Measurements from ENCODE around the gene HECTD4.
"Not testable (repeated sequence)": the region's sequence is repeated elsewhere in the genome, so short reads cannot be mapped to it uniquely, and the experiment has no call there.

HECTD4 gene

DNA sequence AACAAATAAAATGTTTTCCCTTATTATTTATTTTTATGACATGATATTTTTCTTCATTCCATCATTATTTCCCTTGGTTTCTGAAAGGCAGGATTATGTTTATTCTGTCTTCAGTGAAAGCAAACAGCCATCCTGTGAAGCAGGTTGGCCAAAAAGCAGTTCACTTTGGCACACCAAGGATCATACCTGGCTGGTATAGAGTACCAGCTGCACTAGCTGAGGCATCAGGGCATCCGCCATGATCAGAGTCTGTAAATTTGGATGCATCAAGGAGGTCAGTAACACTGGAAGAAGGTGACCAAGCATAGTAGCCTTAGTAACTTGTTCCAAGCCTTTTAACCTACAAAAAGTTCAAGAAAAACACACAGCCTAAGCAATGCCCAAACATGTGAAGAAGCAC lies 123.3 kb downstream of the HECTD4 start:
- no peak overlapping the region for H3K9ac ChIP-seq
- TF ChIP-seq, protein P1, sequence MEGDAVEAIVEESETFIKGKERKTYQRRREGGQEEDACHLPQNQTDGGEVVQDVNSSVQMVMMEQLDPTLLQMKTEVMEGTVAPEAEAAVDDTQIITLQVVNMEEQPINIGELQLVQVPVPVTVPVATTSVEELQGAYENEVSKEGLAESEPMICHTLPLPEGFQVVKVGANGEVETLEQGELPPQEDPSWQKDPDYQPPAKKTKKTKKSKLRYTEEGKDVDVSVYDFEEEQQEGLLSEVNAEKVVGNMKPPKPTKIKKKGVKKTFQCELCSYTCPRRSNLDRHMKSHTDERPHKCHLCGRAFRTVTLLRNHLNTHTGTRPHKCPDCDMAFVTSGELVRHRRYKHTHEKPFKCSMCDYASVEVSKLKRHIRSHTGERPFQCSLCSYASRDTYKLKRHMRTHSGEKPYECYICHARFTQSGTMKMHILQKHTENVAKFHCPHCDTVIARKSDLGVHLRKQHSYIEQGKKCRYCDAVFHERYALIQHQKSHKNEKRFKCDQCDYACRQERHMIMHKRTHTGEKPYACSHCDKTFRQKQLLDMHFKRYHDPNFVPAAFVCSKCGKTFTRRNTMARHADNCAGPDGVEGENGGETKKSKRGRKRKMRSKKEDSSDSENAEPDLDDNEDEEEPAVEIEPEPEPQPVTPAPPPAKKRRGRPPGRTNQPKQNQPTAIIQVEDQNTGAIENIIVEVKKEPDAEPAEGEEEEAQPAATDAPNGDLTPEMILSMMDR (conservative IDR thresholded peaks at IDR 0.05; ENCODE audit: low read depth, low read length) = no peak
- no peak overlapping the region for H3K27ac ChIP-seq
- no peak overlapping the region for H2AFZ ChIP-seq (ENCODE audit: low read depth)
- H4K20me1 ChIP-seq (ENCODE audit: insufficient read depth) = no peaks in the 10 kb centered on the region
- H3K27me3 ChIP-seq (ENCODE audit: insufficient read depth, low read depth) = no peaks in the 10 kb centered on the region
- H3K36me3 ChIP-seq (ENCODE audit: insufficient read depth) = no peaks in the 10 kb centered on the region
- H3K79me2 ChIP-seq (ENCODE audit: insufficient read depth, low read depth) = no peaks in the 10 kb centered on the region
- H3K4me3 ChIP-seq (IDR thresholded peaks at IDR 0.05; ENCODE audit: insufficient read depth, low read depth, low read length) = no peak overlapping the region
- no peaks in the 10 kb centered on the region for H3K4me1 ChIP-seq (ENCODE audit: low read depth, poor library complexity, severe bottlenecking)
- H3K4me2 ChIP-seq = no peak overlapping the region

- H3K9ac ChIP-seq = no peak overlapping the region
- H3K79me2 ChIP-seq (ENCODE audit: insufficient read depth, low read depth) = no peaks in the 10 kb centered on the region
- no peak overlapping the region for H3K4me3 ChIP-seq (IDR thresholded peaks at IDR 0.05; ENCODE audit: insufficient read depth, low read depth, low read length)
- H3K4me1 ChIP-seq (ENCODE audit: low read depth, poor library complexity, severe bottlenecking) = no peaks in the 10 kb centered on the region
- H3K27ac ChIP-seq = no peak overlapping the region
- H2AFZ ChIP-seq (ENCODE audit: low read depth) = no peak overlapping the region
- no peak overlapping the region for H3K4me2 ChIP-seq
- H3K36me3 ChIP-seq (ENCODE audit: insufficient read depth) = no peaks in the 10 kb centered on the region
- H3K27me3 ChIP-seq (ENCODE audit: insufficient read depth, low read depth) = no peaks in the 10 kb centered on the region
- TF ChIP-seq, protein P1 (conservative IDR thresholded peaks at IDR 0.05; ENCODE audit: low read depth, low read length) = no peak
- H4K20me1 ChIP-seq (ENCODE audit: insufficient read depth) = no peaks in the 10 kb centered on the region
Measured at GRCh38 chr12:112256780-112257179, 125.5 kb downstream of the HECTD4 start.

DNA sequence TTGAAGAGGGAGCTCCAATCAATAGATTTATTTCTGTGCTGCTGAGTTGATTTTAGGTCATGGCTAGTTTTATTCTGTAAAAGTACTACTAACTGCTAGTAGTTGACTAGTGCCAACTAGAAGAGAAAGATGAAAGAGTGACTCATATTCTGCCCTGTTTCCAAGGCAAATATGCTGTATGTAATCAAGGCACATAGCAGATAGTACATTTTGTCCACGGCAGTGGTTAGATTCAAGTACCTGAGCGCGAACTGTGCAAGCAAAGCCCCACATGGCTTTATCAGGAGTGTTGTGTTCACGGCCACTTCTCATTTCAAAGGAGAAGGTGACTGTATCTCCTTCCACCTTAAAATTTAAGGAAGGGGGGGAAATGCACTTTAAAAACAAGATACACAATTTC lies 130.0 kb downstream of the HECTD4 start:
- no peaks in the 10 kb centered on the region for H3K36me3 ChIP-seq (ENCODE audit: insufficient read depth)
- H3K4me3 ChIP-seq (IDR thresholded peaks at IDR 0.05; ENCODE audit: insufficient read depth, low read depth, low read length) = no peak overlapping the region
- H3K4me2 ChIP-seq = no peak overlapping the region
- H2AFZ ChIP-seq (ENCODE audit: low read depth) = no peak overlapping the region
- H3K27me3 ChIP-seq (ENCODE audit: insufficient read depth, low read depth) = no peaks in the 10 kb centered on the region
- no peaks in the 10 kb centered on the region for H3K79me2 ChIP-seq (ENCODE audit: insufficient read depth, low read depth)
- TF ChIP-seq, protein P1 (conservative IDR thresholded peaks at IDR 0.05; ENCODE audit: low read depth, low read length) = no peak
- no peak overlapping the region for H3K27ac ChIP-seq
- H3K9ac ChIP-seq = no peak overlapping the region
- H3K4me1 ChIP-seq (ENCODE audit: low read depth, poor library complexity, severe bottlenecking) = no peaks in the 10 kb centered on the region
- no peaks in the 10 kb centered on the region for H4K20me1 ChIP-seq (ENCODE audit: insufficient read depth)

DNA sequence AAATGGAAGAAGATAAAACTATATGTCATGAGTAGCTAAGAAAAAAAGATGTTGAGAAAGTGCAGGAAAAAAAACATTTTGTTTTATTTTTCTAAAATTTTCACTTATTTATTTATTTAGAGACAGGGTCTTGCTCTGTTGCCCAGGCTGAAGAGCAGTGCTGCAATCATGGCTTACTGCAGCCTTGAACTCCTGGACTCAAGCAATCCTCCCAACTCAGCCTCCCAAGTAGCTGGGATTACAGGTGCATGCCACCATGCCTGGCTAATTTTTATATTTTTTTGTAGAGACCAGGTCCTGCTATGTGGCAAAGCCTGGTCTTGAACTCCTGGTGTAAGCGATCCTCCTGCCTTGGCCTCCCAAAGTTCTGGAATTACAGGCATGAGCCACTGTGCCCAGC lies 137.3 kb downstream of the HECTD4 start:
- not testable (repeated sequence) for H3K27ac ChIP-seq; H3K36me3 ChIP-seq (ENCODE audit: insufficient read depth)

DNA sequence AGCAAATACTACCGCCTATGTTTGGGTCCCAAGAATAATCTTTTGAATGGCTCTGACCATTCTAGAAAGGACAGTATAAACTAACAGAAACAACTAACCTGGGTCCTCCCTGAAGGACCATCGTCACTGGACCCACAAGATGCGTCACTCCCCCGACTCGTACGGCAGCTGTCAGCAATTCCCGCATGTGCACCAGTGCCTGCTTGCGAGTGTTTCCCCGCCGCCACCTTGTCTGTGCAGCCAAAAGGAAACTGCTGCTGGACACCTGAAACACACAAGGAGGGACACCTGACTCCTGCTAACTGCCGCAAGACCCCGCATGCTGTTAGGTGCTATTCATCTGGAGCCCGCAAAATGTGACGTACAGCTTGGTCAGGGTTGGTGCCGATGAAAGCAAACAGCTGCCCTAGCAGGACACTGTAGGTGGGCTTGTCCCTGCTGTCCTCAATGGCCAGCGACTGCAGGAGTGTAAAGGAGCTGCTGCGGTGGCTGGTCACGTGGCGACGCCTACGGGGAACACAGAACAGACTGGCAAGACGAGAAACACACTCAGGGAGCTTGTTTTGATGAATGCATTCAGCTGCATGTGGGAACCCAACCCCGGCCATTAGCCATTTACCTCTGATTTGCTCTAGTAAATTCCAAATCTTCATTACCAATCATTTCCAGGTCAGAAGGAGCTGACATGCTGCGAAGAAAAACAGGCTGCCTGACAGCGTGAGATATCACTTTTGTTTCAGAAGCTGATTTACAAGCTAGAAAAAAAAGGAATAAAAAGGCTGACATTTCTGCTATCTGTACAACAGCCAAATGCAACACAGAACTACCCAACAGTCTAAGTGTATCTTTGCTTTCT lies 138.7 kb downstream of the HECTD4 start:
- Histone ChIP-seq H3K36me3 (ENCODE audit: insufficient read depth) (no peaks in the 10 kb centered on the region), H3K27me3 (ENCODE audit: insufficient read depth, low read depth) (no peaks in the 10 kb centered on the region), H3K4me1 (ENCODE audit: low read depth, poor library complexity, severe bottlenecking) (no peaks in the 10 kb centered on the region), H3K27ac (no peak overlapping the region), H3K9ac (no peak overlapping the region), H2AFZ (ENCODE audit: low read depth) (no peak overlapping the region), H3K79me2 (ENCODE audit: insufficient read depth, low read depth) (no peaks in the 10 kb centered on the region), H3K4me2 (no peak overlapping the region), H4K20me1 (ENCODE audit: insufficient read depth) (no peaks in the 10 kb centered on the region), H3K4me3 (IDR thresholded peaks at IDR 0.05; ENCODE audit: insufficient read depth, low read depth, low read length) (no peak overlapping the region)
- TF ChIP-seq, protein P1 (conservative IDR thresholded peaks at IDR 0.05; ENCODE audit: low read depth, low read length) = no peak

More for the DNA sequence above, 137.3 kb downstream of the HECTD4 start:
- H3K9ac ChIP-seq; H2AFZ ChIP-seq (ENCODE audit: low read depth); H4K20me1 ChIP-seq (ENCODE audit: insufficient read depth); H3K4me1 ChIP-seq (ENCODE audit: low read depth, poor library complexity, severe bottlenecking); H3K4me2 ChIP-seq; H3K79me2 ChIP-seq (ENCODE audit: insufficient read depth, low read depth); H3K27me3 ChIP-seq (ENCODE audit: insufficient read depth, low read depth); H3K4me3 ChIP-seq (IDR thresholded peaks at IDR 0.05; ENCODE audit: insufficient read depth, low read depth, low read length): not testable (repeated sequence)

Measured in KMS-11 (cell line).